Stimulated activated CD4-positive, alpha-beta T cell treated with anti-CD3 and anti-CD28 coated beads, Interleukin-4, amount 100 ng/mL, for 24 hours (primary cell): ENCODE data around the gene TTC34.
A peak's percentile ranks its signal among the peaks of the same experiment; 100 is the strongest.
"Not testable (repeated sequence)": the region's sequence is repeated elsewhere in the genome, so short reads cannot be mapped to it uniquely, and the experiment has no call there.

Experiments
- DNase-seq: peaks from one replicate; pipeline ENCODE4 v3.0.0-alpha.2; 2020

TTC34 gene

GRCh38 chr1:2754597-2754996 is 46.9 kb downstream of the TTC34 start:
- DNase-seq, result not testable (repeated sequence)

- DNase-seq, result not testable (repeated sequence)
Measured at GRCh38 chr1:2752503-2752902, 49.0 kb downstream of the TTC34 start.

GRCh38 chr1:2751866-2752265 is 49.6 kb downstream of the TTC34 start:
- not testable (repeated sequence) for DNase-seq

- DNase-seq, result not testable (repeated sequence)
Measured at GRCh38 chr1:2750766-2751730, 50.4 kb downstream of the TTC34 start.

- DNase-seq, result not testable (repeated sequence)
Measured at GRCh38 chr1:2750041-2750680, 51.3 kb downstream of the TTC34 start.

- not testable (repeated sequence) for DNase-seq
Measured at GRCh38 chr1:2748626-2749025, 52.9 kb downstream of the TTC34 start.

- DNase-seq, result not testable (repeated sequence)
Measured at GRCh38 chr1:2694796-2695195, 106.7 kb downstream of the TTC34 start.

- DNase-seq, result not testable (repeated sequence)
Measured at GRCh38 chr1:2690180-2690579, 111.3 kb downstream of the TTC34 start.

- DNase-seq, result not testable (repeated sequence)
Measured at GRCh38 chr1:2688336-2688665, 113.2 kb downstream of the TTC34 start.

- not testable (repeated sequence) for DNase-seq
Measured at GRCh38 chr1:2687638-2688335, 113.7 kb downstream of the TTC34 start.

- not testable (repeated sequence) for DNase-seq
Measured at GRCh38 chr1:2687174-2687591, 114.3 kb downstream of the TTC34 start.

GRCh38 chr1:2686091-2686863 is 115.2 kb downstream of the TTC34 start:
- DNase-seq, result not testable (repeated sequence)

GRCh38 chr1:2685671-2686070 is 115.8 kb downstream of the TTC34 start:
- not testable (repeated sequence) for DNase-seq

- DNase-seq, result not testable (repeated sequence)
Measured at GRCh38 chr1:2684878-2685277, 116.6 kb downstream of the TTC34 start.

- DNase-seq, result peak; percentile 3
Measured at GRCh38 chr1:2684000-2684399, 117.5 kb downstream of the TTC34 start.

GRCh38 chr1:2683321-2683741 is 118.2 kb downstream of the TTC34 start:
- DNase-seq, result not testable (repeated sequence)

- DNase-seq, result not testable (repeated sequence)
Measured at GRCh38 chr1:2682879-2683278, 118.6 kb downstream of the TTC34 start.

- not testable (repeated sequence) for DNase-seq
Measured at GRCh38 chr1:2676726-2677125, 124.8 kb downstream of the TTC34 start.

GRCh38 chr1:2671656-2672055 is 129.8 kb downstream of the TTC34 start:
- not testable (repeated sequence) for DNase-seq

GRCh38 chr1:2659806-2660205 is 141.7 kb downstream of the TTC34 start:
- peak; percentile 4 for DNase-seq

- DNase-seq, result peak; percentile 3
Measured at GRCh38 chr1:2657909-2658308, 143.6 kb downstream of the TTC34 start.

GRCh38 chr1:2657124-2657523 is 144.4 kb downstream of the TTC34 start:
- peak; percentile 5 for DNase-seq
